SU-DHL-6 (cell line): ENCODE measurements around the gene ADGRB3.

ENCODE experiments used
- H2AFZ ChIP-seq: fragments of 200-600 bp; sonication (generic); 2 replicates; pipeline ENCODE4 v1.6.1; 2014; ENCODE audit warnings: low read depth, mild to moderate bottlenecking, moderate library complexity, mixed read lengths, antibody characterized with exemption, low read length; ENCODE audit not compliant: severe bottlenecking
- H3F3A ChIP-seq: fragments of 200-600 bp; shearing (Covaris generic); 2 replicates; pipeline ENCODE4 v1.6.0; 2016; ENCODE audit warnings: antibody characterized with exemption, mild to moderate bottlenecking; ENCODE audit not compliant: insufficient read depth
- H3K27ac ChIP-seq: fragments of 200-600 bp; sonication (generic); 2 replicates; pipeline ENCODE4 v1.5.1; 2016; ENCODE audit warnings: low read depth, mild to moderate bottlenecking, low read length, moderate library complexity, mixed read lengths
- H3K27me3 ChIP-seq: fragments of 200-600 bp; sonication (generic), shearing (Covaris generic); 2 replicates; pipeline ENCODE4 v1.6.0; 2014; ENCODE audit warnings: mild to moderate bottlenecking, low read length
- H3K36me3 ChIP-seq: fragments of 200-600 bp; sonication (generic); 2 replicates; pipeline ENCODE4 v1.6.1; 2014; ENCODE audit warnings: mild to moderate bottlenecking, low read length, mixed read lengths
- H3K4me2 ChIP-seq: fragments of 300-600, 200-600 bp; shearing (Covaris generic), sonication (generic); 2 replicates; pipeline ENCODE4 v1.6.0; 2014; ENCODE audit warnings: low read length, low read depth, mild to moderate bottlenecking; ENCODE audit not compliant: poor library complexity, severe bottlenecking
- H3K4me3 ChIP-seq: fragments of 200-600 bp; sonication (generic); 2 replicates; pipeline ENCODE4 v1.5.1; 2014; ENCODE audit warnings: antibody characterized with exemption, low read length, mild to moderate bottlenecking, mixed read lengths; ENCODE audit not compliant: insufficient read depth, poor library complexity, severe bottlenecking
- H3K79me2 ChIP-seq: fragments of 200-600 bp; sonication (generic); 2 replicates; pipeline ENCODE4 v1.6.1; 2014; ENCODE audit warnings: mild to moderate bottlenecking, low read length, moderate library complexity; ENCODE audit not compliant: insufficient read depth
- H3K9ac ChIP-seq: fragments of 200-600 bp; sonication (generic); 2 replicates; pipeline ENCODE4 v1.7.0; 2014; ENCODE audit warnings: mild to moderate bottlenecking, low read length
- H3K9me2 ChIP-seq: fragments of 200-600 bp; sonication (generic); replicated peaks from 2 replicates; pipeline ENCODE4 v1.6.1; 2014; ENCODE audit warnings: low read length; ENCODE audit not compliant: insufficient read depth
- H3K9me3 ChIP-seq: fragments of 200-600 bp; sonication (generic); 2 replicates; pipeline ENCODE4 v1.6.1; 2014; ENCODE audit warnings: low read length, mixed read lengths; ENCODE audit not compliant: insufficient read depth
- H4K20me1 ChIP-seq: fragments of 200-600 bp; sonication (generic); 2 replicates; pipeline ENCODE4 v1.6.1; 2014; ENCODE audit warnings: low read depth, mild to moderate bottlenecking, antibody characterized with exemption, low read length, moderate library complexity, mixed read lengths
- CTCF ChIP-seq: fragments of 200-600 bp; sonication (generic); IDR thresholded peaks from one replicate; pipeline ENCODE4 v1.5.1; 2017; ENCODE audit warnings: antibody characterized with exemption, mild to moderate bottlenecking, low read length, moderate library complexity; ENCODE audit not compliant: insufficient read depth, poor library complexity, severe bottlenecking
- EZH2phosphoT487 ChIP-seq: fragments of 200-600 bp; sonication (generic), shearing (Covaris generic); conservative IDR thresholded peaks from 2 replicates; pipeline ENCODE4 v1.6.1; 2018; ENCODE audit warnings: mild to moderate bottlenecking, antibody characterized with exemption, low read length, moderate library complexity, mixed read lengths

Gene ADGRB3

DNA sequence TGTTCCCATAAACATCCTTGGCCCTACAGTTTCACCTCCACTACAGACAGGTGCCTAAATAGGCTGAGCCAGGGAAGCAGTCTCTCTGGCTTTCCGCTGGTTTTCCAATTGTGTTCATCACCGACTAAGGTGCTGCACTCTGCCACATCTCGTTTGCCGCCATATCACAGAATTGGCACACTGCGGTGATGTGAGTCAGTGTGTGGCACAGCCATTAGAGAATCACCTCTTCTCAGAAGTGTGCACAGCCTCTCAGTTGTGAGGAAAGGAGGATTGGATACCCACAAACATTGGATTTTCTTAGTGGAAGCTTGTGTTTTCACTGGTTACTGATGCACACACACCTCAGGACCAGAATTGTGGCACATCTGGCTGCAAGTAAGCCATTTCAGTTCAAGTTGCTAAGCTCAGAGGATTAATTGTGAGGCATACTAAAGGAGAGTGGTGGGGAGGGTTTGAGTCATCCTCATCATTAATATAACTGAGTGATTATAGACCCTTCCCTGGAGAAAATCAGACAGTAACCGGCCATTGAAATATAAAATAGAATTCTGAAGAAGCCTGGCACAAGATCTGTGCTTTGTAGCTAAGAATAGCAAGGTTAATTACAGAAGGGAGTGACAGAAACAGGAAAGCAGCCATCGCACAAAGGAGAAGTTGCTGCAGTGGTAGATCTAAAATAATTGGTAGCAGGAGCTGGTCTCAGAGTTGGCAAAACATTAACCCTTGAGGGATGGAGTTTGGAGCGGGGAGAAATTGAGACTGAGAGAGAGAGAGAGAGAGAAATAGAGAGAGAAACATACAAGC lies 654.8 kb downstream of the ADGRB3 start:
- no peaks in the 10 kb centered on the region for H3K9me3 ChIP-seq
- no peaks in the 10 kb centered on the region for H4K20me1 ChIP-seq
- no peaks in the 10 kb centered on the region for H3F3A ChIP-seq
- H3K9ac ChIP-seq, result no peak overlapping the region
- no peak overlapping the region for H3K27ac ChIP-seq
- TF ChIP-seq CTCF (no peak), EZH2phosphoT487 (no peak)
- H3K4me3 ChIP-seq, result no peak overlapping the region
- no peak overlapping the region for H2AFZ ChIP-seq
- no peaks in the 10 kb centered on the region for H3K27me3 ChIP-seq
- H3K79me2 ChIP-seq, result no peaks in the 10 kb centered on the region
- H3K9me2 ChIP-seq, result no peaks in the 10 kb centered on the region
- H3K36me3 ChIP-seq, result no peaks in the 10 kb centered on the region
- H3K4me2 ChIP-seq, result no peak overlapping the region

DNA sequence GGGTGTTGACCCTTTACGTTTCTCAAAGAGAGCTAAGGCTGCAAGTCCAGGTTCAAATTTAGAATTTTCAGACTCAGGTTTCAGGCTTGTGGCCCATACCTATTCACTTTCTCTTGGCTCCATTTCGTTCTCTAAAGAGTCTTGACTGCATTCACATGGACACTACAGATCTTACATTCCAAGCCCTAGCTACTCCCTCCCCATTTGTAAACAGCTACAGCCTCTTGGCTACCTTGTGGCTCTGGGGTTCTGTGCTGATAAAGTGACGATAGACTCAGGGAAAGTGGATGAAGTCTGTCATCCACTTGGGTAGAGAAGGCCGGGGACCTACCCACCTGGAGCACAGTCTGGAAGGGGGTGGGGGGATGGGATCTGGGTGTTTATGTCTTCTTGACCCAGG lies 658.4 kb downstream of the ADGRB3 start:
- no peak overlapping the region for H2AFZ ChIP-seq

GRCh38 chr6:69294407-69294806 lies 659.3 kb downstream of the ADGRB3 start:
- H3K27me3 ChIP-seq, result no peaks in the 10 kb centered on the region
- no peak overlapping the region for H3K4me2 ChIP-seq
- H3K79me2 ChIP-seq, result no peaks in the 10 kb centered on the region
- no peak overlapping the region for H2AFZ ChIP-seq
- no peaks in the 10 kb centered on the region for H3F3A ChIP-seq
- H3K9me2 ChIP-seq, result no peaks in the 10 kb centered on the region
- H3K9me3 ChIP-seq, result no peaks in the 10 kb centered on the region
- H3K4me3 ChIP-seq, result no peak overlapping the region
- TF ChIP-seq CTCF, result no peak
- no peak for TF ChIP-seq EZH2phosphoT487
- H3K36me3 ChIP-seq, result no peaks in the 10 kb centered on the region
- H3K27ac ChIP-seq, result no peak overlapping the region
- no peaks in the 10 kb centered on the region for H4K20me1 ChIP-seq
- H3K9ac ChIP-seq, result no peak overlapping the region

More for the DNA sequence above, 658.4 kb downstream of the ADGRB3 start:
- H3K4me2 ChIP-seq, result no peak overlapping the region
- H3K27me3 ChIP-seq, result no peaks in the 10 kb centered on the region
- H3K27ac ChIP-seq, result no peak overlapping the region
- no peaks in the 10 kb centered on the region for H3F3A ChIP-seq
- H3K9me3 ChIP-seq, result no peaks in the 10 kb centered on the region
- H3K9ac ChIP-seq, result no peak overlapping the region
- H3K9me2 ChIP-seq, result no peaks in the 10 kb centered on the region
- no peaks in the 10 kb centered on the region for H4K20me1 ChIP-seq
- TF ChIP-seq EZH2phosphoT487 (no peak), CTCF (no peak)
- H3K36me3 ChIP-seq, result no peaks in the 10 kb centered on the region
- H3K79me2 ChIP-seq, result no peaks in the 10 kb centered on the region
- H3K4me3 ChIP-seq, result no peak overlapping the region
